GM12878 (cell line): Measurements from ENCODE around the gene UNC13D. TPM values are rescaled to one million over a fixed set of nuclear protein-coding genes. Genes with fewer than 3 reads are reported as not detected.

ENCODE experiments used
- ATF3 ChIP-seq: IDR thresholded peaks from 2 replicates; pipeline ENCODE4 v1.6.1; 2011; ENCODE audit warnings: low read depth, mild to moderate bottlenecking, low read length, moderate library complexity, borderline replicate concordance; ENCODE audit errors: extremely low read depth
- CTCF ChIP-seq, 3 experiments: IDR thresholded peaks in 2 of 3; conservative IDR thresholded peaks in 1 of 3; 2 replicates each; pipeline ENCODE4 v1.5.1; 2011; ENCODE audit warnings: low read depth in 3 of 3, low read length in 3 of 3, mild to moderate bottlenecking in 3 of 3, control low read depth in 2 of 3, moderate library complexity in 2 of 3, inconsistent platforms in 1 of 3, mixed read lengths in 1 of 3; ENCODE audit not compliant: control insufficient read depth in 2 of 3, insufficient read depth in 1 of 3; ENCODE audit errors: extremely low read depth in 1 of 3
- IKZF2 ChIP-seq, 2 experiments: fragments of 450-650 bp; IDR thresholded peaks; 2 replicates each; pipeline ENCODE4 v1.6.1; 2017; ENCODE audit warnings: mild to moderate bottlenecking in 2 of 2, moderate library complexity in 2 of 2
- MEF2A ChIP-seq: IDR thresholded peaks from 2 replicates; pipeline ENCODE4 v1.6.1; 2011; ENCODE audit warnings: low read depth, mild to moderate bottlenecking, low read length, moderate library complexity; ENCODE audit not compliant: insufficient read depth
- NKRF ChIP-seq: fragments of 450-650 bp; conservative IDR thresholded peaks from 2 replicates; pipeline ENCODE4 v1.6.1; 2017; ENCODE audit warnings: mild to moderate bottlenecking, moderate library complexity
- RELB ChIP-seq: fragments of 450-650 bp; IDR thresholded peaks from 2 replicates; pipeline ENCODE4 v1.6.1; 2017; ENCODE audit warnings: low read depth, mild to moderate bottlenecking, moderate library complexity
- SMAD1 ChIP-seq: fragments of 450-650 bp; IDR thresholded peaks from 2 replicates; pipeline ENCODE4 v1.6.1; 2018; ENCODE audit warnings: mild to moderate bottlenecking, low read depth; ENCODE audit not compliant: partially characterized antibody
- ZBTB40 ChIP-seq: fragments of 450-650 bp; IDR thresholded peaks from 2 replicates; pipeline ENCODE4 v1.6.1; 2016; ENCODE audit warnings: mild to moderate bottlenecking, moderate library complexity, borderline replicate concordance
- ZNF592 ChIP-seq: fragments of 450-650 bp; IDR thresholded peaks from 2 replicates; pipeline ENCODE4 v1.6.1; 2017; ENCODE audit warnings: mild to moderate bottlenecking, moderate library complexity
- polyA plus RNA-seq, 11 experiments: library from polyadenylated mRNA; depleted of rRNA in 4 of 11; unstranded in 6 of 11; stranded (reverse) in 5 of 11; fragments of >200 nt; fragmentation: Nextera tagmentation in 4 of 11; fragmentation: Illumina TruSeq in 1 of 11; extraction: Ambion mirVana in 4 of 11; extraction: Trizol in 1 of 11; gene quantifications; 1 replicate in 1 of 11; 2 replicates in 10 of 11; pipeline versions ENCODE4 v1.2.1 to v1.2.3, GENCODE V29; 2011 to 2016; ENCODE audit warnings: inconsistent platforms in 2 of 11, missing spikeins in 2 of 11, low read depth in 1 of 11
- total RNA-seq, 4 experiments: library from RNA; depleted of rRNA in 3 of 4; stranded (reverse); fragments of >200 nt in 3 of 4; fragmentation: Illumina TruSeq in 1 of 4; extraction: Trizol in 1 of 4; gene quantifications; 2 replicates each; pipeline versions ENCODE4 v1.2.1 to v1.2.3, GENCODE V29; 2013 to 2021

UNC13D gene
- total and polyA plus RNA-seq, 10 of the 15 experiments (the other 5 are each of a cell fraction or from before 2014, with no cell fraction given), result 0.32 to 63.9 (median 25.2) TPM

- no peak for TF ChIP-seq ATF3
- TF ChIP-seq IKZF2 (IDR thresholded peaks at IDR 0.05), result no peak
- TF ChIP-seq RELB, result peak; percentile 63; the same call in 1 of the 2 replicates
- no peak for TF ChIP-seq MEF2A
- TF ChIP-seq ZNF592, result 0 out of 2 replicates have a peak, but pooled peaks have one; percentile 43
- peak; percentile 50; the same call in 1 of the 2 replicates for TF ChIP-seq NKRF
- peak; percentile 75 for TF ChIP-seq ZBTB40
- TF ChIP-seq CTCF (IDR thresholded peaks at IDR 0.05 in 2 of 3, conservative IDR thresholded peaks at IDR 0.05 in 1 of 3; ENCODE audit: control insufficient read depth in 2 of 3, extremely low read depth in 1 of 3, insufficient read depth in 1 of 3, low read depth in 3 of 3, low read length in 3 of 3), result no peak
- no peak for TF ChIP-seq SMAD1
Observed at GRCh38 chr17:75783803-75784472, 60.3 kb downstream of the UNC13D start (continued).
